ENCODE data around the gene COL4A1.

The COL4A1 gene

DNA sequence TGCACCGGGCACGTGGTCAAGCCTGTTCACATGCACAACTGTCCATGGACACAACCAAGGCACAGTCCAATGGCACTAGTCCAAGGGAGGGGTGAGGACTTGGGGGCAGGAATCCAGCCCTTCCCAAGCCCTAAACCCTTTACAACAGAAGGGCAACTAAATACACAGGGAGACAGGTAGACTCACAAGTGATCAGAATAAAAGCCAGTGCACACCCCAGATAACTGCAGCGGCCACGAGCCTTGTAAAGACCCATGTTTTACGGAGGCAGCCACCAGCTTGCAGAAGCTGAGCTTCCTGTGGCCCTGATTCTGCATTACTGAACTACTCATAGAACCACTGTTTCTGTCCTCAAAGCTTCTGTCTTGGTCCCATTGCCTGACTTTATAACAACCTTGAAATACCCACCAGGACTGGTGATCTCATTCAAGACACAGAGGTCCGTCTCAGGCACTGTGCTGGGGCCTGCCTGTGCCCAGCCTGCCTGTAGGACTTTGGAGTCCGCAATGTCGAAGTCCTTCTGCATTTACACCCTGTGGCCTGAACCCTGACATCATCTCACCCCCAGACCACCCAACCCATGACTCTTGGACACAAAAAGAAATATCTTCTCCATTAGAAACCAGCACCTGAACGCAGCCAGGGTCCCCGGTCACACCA is 181.2 kb downstream of the COL4A1 start:
- H2AFZ ChIP-seq (ENCODE audit: low read length): no peak overlapping the region
- H3K27ac ChIP-seq (ENCODE audit: low read depth, low read length, poor library complexity, severe bottlenecking): no peak overlapping the region
- H3F3A ChIP-seq (ENCODE audit: insufficient read depth, low read length): no peaks in the 10 kb centered on the region
- H3K4me2 ChIP-seq (ENCODE audit: low read length): no peak overlapping the region
- H3K79me2 ChIP-seq (ENCODE audit: insufficient read depth, low read length): no peaks in the 10 kb centered on the region
- no peak for TF ChIP-seq EZH2 (IDR thresholded peaks at IDR 0.05; ENCODE audit: borderline replicate concordance, low read length)
- no peak for TF ChIP-seq CTCF (IDR thresholded peaks at IDR 0.05; ENCODE audit: low read length)
- 0 out of 2 replicates have a peak, but pooled peaks cover 5% of the 10 kb centered on the region for H3K27me3 ChIP-seq (ENCODE audit: insufficient read depth, low read length)
- H3K9me3 ChIP-seq (ENCODE audit: low read length): no peaks in the 10 kb centered on the region
- H3K36me3 ChIP-seq (ENCODE audit: insufficient read depth, low read length): no peaks in the 10 kb centered on the region
- no peak overlapping the region for H3K4me3 ChIP-seq (ENCODE audit: low read depth, low read length, poor library complexity, severe bottlenecking)
- H4K20me1 ChIP-seq (ENCODE audit: insufficient read depth, low read length): no peaks in the 10 kb centered on the region
- no peak overlapping the region for H3K9ac ChIP-seq (ENCODE audit: low read length)
- H3K4me1 ChIP-seq (ENCODE audit: insufficient read depth, low read length, severe bottlenecking): no peaks in the 10 kb centered on the region
- H3K9me2 ChIP-seq (ENCODE audit: low read depth, low read length): no peaks in the 10 kb centered on the region

GRCh38 chr13:110125157-110125556 is 181.8 kb downstream of the COL4A1 start:
- no peaks in the 10 kb centered on the region for H3K36me3 ChIP-seq (ENCODE audit: insufficient read depth, low read length)
- no peaks in the 10 kb centered on the region for H3K4me1 ChIP-seq (ENCODE audit: insufficient read depth, low read length, severe bottlenecking)
- 0 out of 2 replicates have a peak, but pooled peaks cover 5% of the 10 kb centered on the region for H3K27me3 ChIP-seq (ENCODE audit: insufficient read depth, low read length)
- no peak overlapping the region for H3K9ac ChIP-seq (ENCODE audit: low read length)
- H3K9me3 ChIP-seq (ENCODE audit: low read length): no peaks in the 10 kb centered on the region
- H3F3A ChIP-seq (ENCODE audit: insufficient read depth, low read length): no peaks in the 10 kb centered on the region
- no peak overlapping the region for H3K4me2 ChIP-seq (ENCODE audit: low read length)
- no peaks in the 10 kb centered on the region for H4K20me1 ChIP-seq (ENCODE audit: insufficient read depth, low read length)
- H3K79me2 ChIP-seq (ENCODE audit: insufficient read depth, low read length): no peaks in the 10 kb centered on the region
- H2AFZ ChIP-seq (ENCODE audit: low read length): no peak overlapping the region
- H3K4me3 ChIP-seq (ENCODE audit: low read depth, low read length, poor library complexity, severe bottlenecking): no peak overlapping the region
- no peaks in the 10 kb centered on the region for H3K9me2 ChIP-seq (ENCODE audit: low read depth, low read length)
- TF ChIP-seq EZH2 (IDR thresholded peaks at IDR 0.05; ENCODE audit: borderline replicate concordance, low read length): no peak
- TF ChIP-seq CTCF (IDR thresholded peaks at IDR 0.05; ENCODE audit: low read length): no peak
- H3K27ac ChIP-seq (ENCODE audit: low read depth, low read length, poor library complexity, severe bottlenecking): no peak overlapping the region

GRCh38 chr13:110124201-110124940 is 182.6 kb downstream of the COL4A1 start:
- Histone ChIP-seq H3K27me3 (ENCODE audit: insufficient read depth, low read length) (0 out of 2 replicates have a peak, but pooled peaks cover 5% of the 10 kb centered on the region), H3K9me3 (ENCODE audit: low read length) (no peaks in the 10 kb centered on the region), H3K9ac (ENCODE audit: low read length) (no peak overlapping the region), H3K4me3 (ENCODE audit: low read depth, low read length, poor library complexity, severe bottlenecking) (no peak overlapping the region), H3K9me2 (ENCODE audit: low read depth, low read length) (no peaks in the 10 kb centered on the region), H3K27ac (ENCODE audit: low read depth, low read length, poor library complexity, severe bottlenecking) (no peak overlapping the region), H2AFZ (ENCODE audit: low read length) (no peak overlapping the region), H3F3A (ENCODE audit: insufficient read depth, low read length) (no peaks in the 10 kb centered on the region), H4K20me1 (ENCODE audit: insufficient read depth, low read length) (no peaks in the 10 kb centered on the region), H3K36me3 (ENCODE audit: insufficient read depth, low read length) (no peaks in the 10 kb centered on the region), H3K79me2 (ENCODE audit: insufficient read depth, low read length) (no peaks in the 10 kb centered on the region), H3K4me1 (ENCODE audit: insufficient read depth, low read length, severe bottlenecking) (no peaks in the 10 kb centered on the region), H3K4me2 (ENCODE audit: low read length) (no peak overlapping the region)
- TF ChIP-seq EZH2 (IDR thresholded peaks at IDR 0.05; ENCODE audit: borderline replicate concordance, low read length): no peak
- no peak for TF ChIP-seq CTCF (IDR thresholded peaks at IDR 0.05; ENCODE audit: low read length)

All from OCI-LY1 (cell line).